Measurements from ENCODE around the gene PIP5KL1. TPM values are rescaled to one million over a fixed set of nuclear protein-coding genes. Genes with fewer than 3 reads are reported as not detected.

PIP5KL1 gene, protein sequence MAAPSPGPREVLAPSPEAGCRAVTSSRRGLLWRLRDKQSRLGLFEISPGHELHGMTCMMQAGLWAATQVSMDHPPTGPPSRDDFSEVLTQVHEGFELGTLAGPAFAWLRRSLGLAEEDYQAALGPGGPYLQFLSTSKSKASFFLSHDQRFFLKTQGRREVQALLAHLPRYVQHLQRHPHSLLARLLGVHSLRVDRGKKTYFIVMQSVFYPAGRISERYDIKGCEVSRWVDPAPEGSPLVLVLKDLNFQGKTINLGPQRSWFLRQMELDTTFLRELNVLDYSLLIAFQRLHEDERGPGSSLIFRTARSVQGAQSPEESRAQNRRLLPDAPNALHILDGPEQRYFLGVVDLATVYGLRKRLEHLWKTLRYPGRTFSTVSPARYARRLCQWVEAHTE
- polyA plus RNA-seq (2012; ENCODE audit: low read depth, missing spikeins): 0.42 TPM

DNA sequence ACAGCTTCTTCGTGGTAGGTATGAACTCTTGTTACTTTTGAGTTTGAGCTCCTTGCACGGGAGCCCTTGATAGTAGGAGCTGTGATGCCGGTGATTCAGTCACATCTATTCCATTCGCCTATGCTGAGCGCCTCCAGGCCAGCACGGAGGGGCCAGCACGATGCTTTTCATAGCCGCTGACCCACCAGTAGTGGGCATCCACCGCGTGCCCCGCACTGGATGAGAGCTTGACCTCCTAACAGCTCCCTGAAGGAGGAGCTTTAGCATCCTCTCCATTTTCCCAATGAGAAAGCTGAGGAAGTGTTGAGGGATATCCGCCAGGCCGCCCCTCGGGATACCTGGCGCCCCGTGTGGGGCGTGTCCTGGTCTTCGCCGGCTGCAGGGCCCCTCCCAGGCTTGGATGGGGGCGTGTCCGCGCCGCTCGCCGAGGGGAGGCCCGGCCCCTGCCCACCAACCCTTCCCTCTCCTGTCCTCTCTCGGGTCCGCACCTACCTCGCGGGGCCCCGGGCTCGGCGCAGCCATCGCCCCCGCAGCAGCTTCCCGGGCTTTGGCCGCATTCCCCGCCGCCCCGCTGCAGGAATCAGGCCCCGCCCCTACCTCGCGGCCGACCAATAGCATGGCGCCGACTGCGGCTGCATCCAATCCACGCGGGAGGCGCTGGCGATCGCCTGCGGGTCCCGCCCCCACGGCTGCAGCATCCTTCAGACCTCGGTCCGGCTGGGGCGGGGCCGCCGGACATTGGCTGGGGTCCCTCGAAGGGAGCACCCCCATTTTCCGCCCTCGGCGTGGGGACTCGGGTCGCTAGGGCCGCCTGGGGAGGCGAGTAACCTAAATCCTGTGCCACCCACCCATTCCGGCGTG is at the start of gene PIP5KL1:
Gene PIP5KL1 (minus strand): TSS at position 547 of the 861 bp plus-strand sequence. CDS start 25 bp downstream, at position 522.
- DNase-seq (ENCODE audit: insufficient read length, low spot score): peak; percentile 96
- FAIRE-seq: peak; percentile 87
- no peak for TF ChIP-seq PAX5 (IDR thresholded peaks at IDR 0.05; ENCODE audit: insufficient read depth, low read length, severe bottlenecking)
- TF ChIP-seq POLR2AphosphoS5 (IDR thresholded peaks at IDR 0.05; ENCODE audit: low read depth, low read length): no peak
- no peak for TF ChIP-seq TAF1 (IDR thresholded peaks at IDR 0.05; ENCODE audit: low read depth, low read length)
- no peak for TF ChIP-seq POLR2A (IDR thresholded peaks at IDR 0.05; ENCODE audit: low read depth, low read length)
- no peak for TF ChIP-seq SPI1 (IDR thresholded peaks at IDR 0.05; ENCODE audit: low read depth, low read length)
- no peak for TF ChIP-seq POU2F2 (IDR thresholded peaks at IDR 0.05; ENCODE audit: low read depth, low read length)

DNA sequence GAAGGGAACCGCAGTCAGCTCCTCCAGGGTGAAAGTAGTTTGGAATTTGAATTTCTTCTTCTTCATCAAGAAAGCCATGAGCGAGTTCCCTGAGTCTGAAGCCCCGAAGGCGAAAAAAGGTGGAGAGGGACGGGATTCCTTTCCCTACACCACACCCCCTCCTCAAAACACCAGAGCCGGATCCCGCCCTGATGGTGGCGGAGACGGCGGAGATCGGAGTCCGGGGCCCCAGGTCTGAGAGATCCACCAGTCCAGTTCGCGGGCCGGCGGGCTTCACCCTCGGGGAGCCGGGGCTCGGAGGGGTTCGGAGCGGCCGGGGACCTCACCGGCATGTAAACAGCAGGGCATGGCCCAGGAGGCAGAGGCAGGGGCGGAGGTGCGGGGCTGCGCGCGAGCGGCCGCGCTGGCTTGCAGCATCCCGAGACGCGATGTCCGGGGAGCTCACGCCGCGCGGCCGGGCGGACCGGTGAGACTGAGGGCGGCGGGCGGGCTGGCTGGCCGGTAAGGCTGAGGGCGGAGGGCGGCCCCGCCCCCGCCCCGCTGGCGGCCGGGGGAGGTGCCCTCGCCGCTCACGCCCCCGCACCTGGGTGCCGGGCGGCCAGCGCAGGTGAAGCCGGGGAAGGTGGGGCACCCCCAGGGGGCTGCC is 49.6 kb upstream of the PIP5KL1 start:
- no peak for TF ChIP-seq PAX5 (IDR thresholded peaks at IDR 0.05; ENCODE audit: insufficient read depth, low read length, severe bottlenecking)
- TF ChIP-seq POLR2A (IDR thresholded peaks at IDR 0.05; ENCODE audit: low read depth, low read length): no peak
- no peak for TF ChIP-seq TAF1 (IDR thresholded peaks at IDR 0.05; ENCODE audit: low read depth, low read length)
- no peak for TF ChIP-seq POLR2AphosphoS5 (IDR thresholded peaks at IDR 0.05; ENCODE audit: low read depth, low read length)
- TF ChIP-seq SPI1 (IDR thresholded peaks at IDR 0.05; ENCODE audit: low read depth, low read length): no peak
- no peak for TF ChIP-seq POU2F2 (IDR thresholded peaks at IDR 0.05; ENCODE audit: low read depth, low read length)
- no peak for DNase-seq (ENCODE audit: insufficient read length, low spot score)
- FAIRE-seq: no peak

DNA sequence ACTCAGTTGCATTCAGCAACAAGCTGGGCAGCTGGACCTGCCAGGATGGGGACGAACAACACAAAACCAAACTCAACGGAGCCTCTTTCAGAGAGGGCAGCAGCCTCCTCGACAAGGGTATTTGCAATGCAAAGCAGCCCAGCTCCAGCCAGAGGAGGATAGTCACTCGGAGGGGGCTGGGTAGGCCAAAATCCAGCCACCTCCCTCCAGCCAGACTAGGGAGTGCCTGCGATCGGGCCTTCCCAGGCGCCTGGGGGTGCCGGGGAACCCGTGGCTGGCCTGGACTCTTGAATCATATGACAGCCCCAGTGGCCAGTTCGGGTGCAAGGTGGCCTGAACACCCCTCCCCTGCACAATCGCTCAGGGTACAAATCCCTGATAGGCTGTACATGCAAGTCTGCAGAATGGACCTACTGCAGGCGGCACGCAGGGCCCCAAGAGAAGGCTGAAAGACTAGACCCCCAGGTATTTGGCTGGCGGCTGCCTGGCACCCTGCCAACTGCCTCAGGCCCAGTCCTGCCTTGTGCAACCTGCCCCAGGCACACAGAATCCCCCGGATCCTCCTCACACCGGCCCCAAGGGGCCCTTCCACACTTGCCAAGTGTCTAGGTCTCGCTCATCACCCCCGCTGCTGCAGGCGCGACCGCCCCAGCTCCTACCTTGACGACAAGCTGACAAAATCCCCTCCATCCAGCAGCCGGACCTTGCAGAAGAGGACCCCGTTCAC is 48.9 kb upstream of the PIP5KL1 start:
- TF ChIP-seq PAX5 (IDR thresholded peaks at IDR 0.05; ENCODE audit: insufficient read depth, low read length, severe bottlenecking) (no peak), POLR2AphosphoS5 (IDR thresholded peaks at IDR 0.05; ENCODE audit: low read depth, low read length) (0 out of 2 replicates have a peak, but pooled peaks have one; percentile 20), TAF1 (IDR thresholded peaks at IDR 0.05; ENCODE audit: low read depth, low read length) (no peak), SPI1 (IDR thresholded peaks at IDR 0.05; ENCODE audit: low read depth, low read length) (no peak), POLR2A (IDR thresholded peaks at IDR 0.05; ENCODE audit: low read depth, low read length) (no peak), POU2F2 (IDR thresholded peaks at IDR 0.05; ENCODE audit: low read depth, low read length) (peak; percentile 96)
- DNase-seq (ENCODE audit: insufficient read length, low spot score) (no peak), FAIRE-seq (peak; percentile 88)

DNA sequence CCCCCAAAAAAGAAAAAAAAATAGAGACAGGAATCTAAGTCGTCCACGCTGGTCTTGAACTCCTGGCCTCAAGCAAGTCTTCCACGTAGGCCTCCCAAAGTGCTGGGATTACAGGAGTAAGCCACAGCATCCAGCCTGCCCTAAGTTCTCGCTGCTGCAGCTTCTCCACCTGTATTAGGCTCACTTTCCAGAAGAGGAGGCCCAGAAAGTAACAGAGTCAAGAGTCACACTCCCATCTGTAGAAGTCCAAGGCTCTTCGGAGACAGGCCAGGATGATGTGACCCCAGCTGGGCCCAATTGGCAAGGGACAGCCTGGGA is 48.4 kb upstream of the PIP5KL1 start:
- no peak for FAIRE-seq
- no peak for DNase-seq (ENCODE audit: insufficient read length, low spot score)
- no peak for TF ChIP-seq PAX5 (IDR thresholded peaks at IDR 0.05; ENCODE audit: insufficient read depth, low read length, severe bottlenecking)
- TF ChIP-seq POU2F2 (IDR thresholded peaks at IDR 0.05; ENCODE audit: low read depth, low read length): no peak
- TF ChIP-seq POLR2AphosphoS5 (IDR thresholded peaks at IDR 0.05; ENCODE audit: low read depth, low read length): no peak
- no peak for TF ChIP-seq SPI1 (IDR thresholded peaks at IDR 0.05; ENCODE audit: low read depth, low read length)
- no peak for TF ChIP-seq POLR2A (IDR thresholded peaks at IDR 0.05; ENCODE audit: low read depth, low read length)
- no peak for TF ChIP-seq TAF1 (IDR thresholded peaks at IDR 0.05; ENCODE audit: low read depth, low read length)

DNA sequence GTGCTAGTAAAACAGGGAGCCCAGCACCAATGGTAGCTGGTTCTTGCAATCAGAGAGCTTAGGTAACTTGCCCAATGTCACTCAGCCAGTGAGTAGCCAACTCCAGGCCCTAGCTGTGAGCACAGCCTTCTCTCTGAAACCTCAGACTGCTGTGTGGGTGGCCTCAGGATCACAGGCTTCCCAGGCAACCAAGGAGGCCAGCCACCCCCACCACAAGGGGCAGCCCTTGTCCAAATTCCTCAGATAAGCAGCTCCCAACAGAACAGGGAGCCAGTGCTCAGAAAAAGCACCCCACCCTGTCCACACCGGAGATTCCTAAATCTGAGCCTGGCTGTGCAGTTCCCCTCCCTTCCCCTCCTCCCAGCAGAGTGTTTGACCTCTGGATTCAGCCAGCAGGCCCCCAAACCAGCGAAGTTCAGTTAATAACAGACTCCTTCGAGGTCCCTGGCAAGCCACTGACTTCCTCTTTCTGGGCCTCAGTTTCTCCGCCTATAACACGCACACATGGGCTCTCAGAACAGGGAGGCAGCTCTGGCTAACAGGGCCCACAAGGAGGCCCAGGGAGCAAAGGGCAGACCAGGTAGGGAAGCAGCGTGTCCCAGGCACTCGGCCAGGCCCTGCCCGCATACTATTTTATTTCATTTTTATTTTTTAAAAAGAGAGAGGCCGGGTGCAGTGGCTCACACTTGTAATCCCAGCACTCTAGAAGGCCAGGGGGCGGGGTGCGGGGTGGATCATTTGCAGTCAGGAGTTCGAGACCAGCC is 47.5 kb upstream of the PIP5KL1 start:
- TF ChIP-seq POLR2AphosphoS5 (IDR thresholded peaks at IDR 0.05; ENCODE audit: low read depth, low read length) (no peak), SPI1 (IDR thresholded peaks at IDR 0.05; ENCODE audit: low read depth, low read length) (peak; percentile 82), TAF1 (IDR thresholded peaks at IDR 0.05; ENCODE audit: low read depth, low read length) (no peak), PAX5 (IDR thresholded peaks at IDR 0.05; ENCODE audit: insufficient read depth, low read length, severe bottlenecking) (no peak)
- FAIRE-seq (no peak), DNase-seq (ENCODE audit: insufficient read length, low spot score) (no peak)

DNA sequence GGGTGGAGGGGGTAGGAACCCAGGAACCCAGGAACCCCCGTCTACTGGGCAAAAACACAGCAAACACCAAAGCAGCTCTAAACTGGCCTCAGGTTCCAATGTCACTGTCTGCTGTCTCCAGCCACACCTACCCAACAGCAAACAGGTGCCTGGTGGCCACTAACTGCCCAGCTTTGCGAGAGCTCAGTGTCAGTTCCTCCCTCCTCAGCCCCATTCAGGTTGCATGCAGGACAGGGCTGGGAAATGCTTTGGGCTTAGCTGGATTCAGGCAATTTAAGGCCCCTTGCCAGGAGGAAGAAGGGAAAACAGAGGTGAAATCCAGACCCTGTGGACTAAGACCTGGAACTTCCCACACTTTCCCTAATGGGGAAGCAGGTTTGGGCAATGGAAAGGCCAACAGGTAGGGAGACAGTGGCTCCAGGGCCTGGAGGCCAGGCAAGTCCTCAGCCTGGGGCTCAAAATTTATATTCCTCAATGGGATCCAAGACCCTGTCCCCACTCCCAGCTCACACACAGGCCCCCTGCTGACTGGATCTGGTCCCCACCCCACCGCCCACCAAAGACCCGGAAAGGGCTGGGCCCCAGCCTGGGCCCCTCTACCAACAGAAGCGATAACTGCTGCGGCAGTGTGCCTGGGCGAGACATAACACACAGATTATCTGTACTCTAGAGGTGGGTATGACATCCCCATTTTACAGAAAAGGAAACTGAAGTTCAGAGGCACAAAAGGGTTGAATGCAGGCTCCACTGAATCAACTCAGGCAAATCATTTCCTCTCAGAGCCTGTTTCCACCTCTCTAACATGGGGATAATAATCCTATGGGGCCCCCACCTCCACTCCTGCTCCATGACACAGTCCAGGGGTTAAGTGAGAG is 46.7 kb upstream of the PIP5KL1 start:
- FAIRE-seq (peak; percentile 52), DNase-seq (ENCODE audit: insufficient read length, low spot score) (no peak)
- TF ChIP-seq SPI1 (IDR thresholded peaks at IDR 0.05; ENCODE audit: low read depth, low read length) (peak; percentile 56), POLR2AphosphoS5 (IDR thresholded peaks at IDR 0.05; ENCODE audit: low read depth, low read length) (no peak), POU2F2 (IDR thresholded peaks at IDR 0.05; ENCODE audit: low read depth, low read length) (0 out of 2 replicates have a peak, but pooled peaks have one; percentile 19)

DNA sequence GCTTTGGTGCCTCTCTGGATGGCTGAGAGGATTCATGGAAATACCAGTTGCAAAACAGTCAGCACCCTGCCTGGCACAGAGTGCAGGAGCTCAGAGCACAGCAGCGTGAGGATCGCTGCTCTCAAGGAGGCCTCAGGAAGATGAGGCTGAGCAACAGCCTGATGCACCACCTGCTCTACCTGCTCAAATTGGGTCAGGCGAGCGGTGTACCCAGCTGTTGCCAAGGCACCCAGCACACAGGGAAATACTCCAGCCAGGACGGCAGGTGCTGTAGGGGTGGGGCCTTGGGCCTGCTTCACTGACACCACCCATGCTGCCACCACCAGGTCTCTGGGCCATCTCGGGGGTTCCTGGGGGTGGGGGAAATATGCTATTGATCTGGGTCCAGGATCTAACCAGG is 45.9 kb upstream of the PIP5KL1 start:
- DNase-seq (ENCODE audit: insufficient read length, low spot score) (no peak), FAIRE-seq (no peak)
- TF ChIP-seq POU2F2 (IDR thresholded peaks at IDR 0.05; ENCODE audit: low read depth, low read length) (no peak), SPI1 (IDR thresholded peaks at IDR 0.05; ENCODE audit: low read depth, low read length) (no peak), POLR2AphosphoS5 (IDR thresholded peaks at IDR 0.05; ENCODE audit: low read depth, low read length) (no peak), POLR2A (IDR thresholded peaks at IDR 0.05; ENCODE audit: low read depth, low read length) (no peak), PAX5 (IDR thresholded peaks at IDR 0.05; ENCODE audit: insufficient read depth, low read length, severe bottlenecking) (no peak), TAF1 (IDR thresholded peaks at IDR 0.05; ENCODE audit: low read depth, low read length) (no peak)
